Left ventricle myocardium inferior (tissue), 1 donor: ENCODE data around the gene LRR1. TPM values are rescaled to one million over a fixed set of nuclear protein-coding genes. Genes with fewer than 3 reads are reported as not detected.
A peak's percentile ranks its signal among the peaks of the same experiment; 100 is the strongest.
"Not testable (repeated sequence)": the region's sequence is repeated elsewhere in the genome, so short reads cannot be mapped to it uniquely, and the experiment has no call there.

ENCODE experiments used
- DNase-seq: peaks from one replicate; pipeline ENCODE4 v3.0.0-alpha.2; 2020
- H3K27ac ChIP-seq: fragments of 200-600 bp; replicated peaks from 2 replicates; pipeline ENCODE4 v1.8.0; 2021
- H3K27me3 ChIP-seq: fragments of 200-600 bp; 2 replicates; pipeline ENCODE4 v1.8.0; 2021; ENCODE audit warnings: low read depth
- H3K36me3 ChIP-seq: fragments of 200-600 bp; 2 replicates; pipeline ENCODE4 v1.8.0; 2021
- H3K4me1 ChIP-seq: fragments of 200-600 bp; 2 replicates; pipeline ENCODE4 v1.8.0; 2021
- H3K4me3 ChIP-seq: fragments of 200-600 bp; 2 replicates; pipeline ENCODE4 v1.8.0; 2021; ENCODE audit warnings: mild to moderate bottlenecking, moderate library complexity
- H3K9me3 ChIP-seq: fragments of 200-600 bp; replicated peaks from 2 replicates; pipeline ENCODE4 v1.8.0; 2021
- CTCF ChIP-seq: fragments of 200-600 bp; IDR thresholded peaks from 2 replicates; pipeline ENCODE4 v1.8.0; 2021; ENCODE audit warnings: antibody characterized with exemption, mild to moderate bottlenecking, borderline replicate concordance
- intact Hi-C: fragments of 100-400 bp; cut with micrococcal nuclease; formaldehyde crosslinking; loops from one replicate; pipeline ENCODE4 v1.11.0; 2022
- total RNA-seq: library from RNA; stranded (reverse); fragmentation: NEBNext Ultra II Directional; extraction: Animal tissue kit (Norgen Biotek cat#: 25700); gene quantifications from one replicate; pipeline ENCODE4 v1.2.1, GENCODE V29; 2021
- donor health status: DM: no; HTN: yes; CAD: no; lungs with severe emphysema.

LRR1 gene
- total RNA-seq, 1 donor from 2014 or later, result 4.6 TPM

DNA sequence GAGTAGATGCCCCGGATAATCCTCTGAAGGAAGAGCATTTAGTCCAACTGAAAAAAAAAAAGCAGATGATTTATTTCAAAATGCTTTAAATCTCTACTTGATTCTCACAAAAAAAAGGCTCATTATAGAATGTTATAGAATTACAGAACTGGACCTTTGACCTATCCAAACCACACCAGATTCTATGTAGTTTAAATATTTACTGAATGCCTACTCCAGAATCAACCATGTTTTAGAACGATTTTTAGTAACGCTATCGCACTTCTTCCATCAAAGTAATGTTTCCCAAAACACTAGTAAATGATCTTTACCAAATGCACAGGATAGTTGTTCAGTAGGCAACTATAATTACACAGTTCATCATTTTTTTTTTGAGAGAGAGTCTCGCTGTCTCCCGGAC, 15.1 kb upstream of the LRR1 start:
- Histone ChIP-seq H3K4me3 (peak overlapping the region; percentile 86), H3K4me1 (peaks cover 27% of the 10 kb centered on the region), H3K36me3 (peaks cover 33% of the 10 kb centered on the region), H3K27me3 (no peaks in the 10 kb centered on the region), H3K9me3 (no peaks in the 10 kb centered on the region), H3K27ac (no peak overlapping the region)
- TF ChIP-seq CTCF, result no peak
- intact Hi-C loops, result no loop called here
- DNase-seq, result no peak

- peak overlapping the region; percentile 86 for H3K4me3 ChIP-seq
- no peaks in the 10 kb centered on the region for H3K9me3 ChIP-seq
- TF ChIP-seq CTCF, result no peak
- no peak overlapping the region for H3K27ac ChIP-seq
- DNase-seq, result no peak
- H3K27me3 ChIP-seq, result no peaks in the 10 kb centered on the region
- intact Hi-C loops, result no loop called here
- peaks cover 33% of the 10 kb centered on the region for H3K36me3 ChIP-seq
- H3K4me1 ChIP-seq, result peaks cover 27% of the 10 kb centered on the region
Observed at GRCh38 chr14:49584058-49584457, 14.7 kb upstream of the LRR1 start.

- H3K27me3 ChIP-seq, H3K9me3 ChIP-seq, intact Hi-C loops, DNase-seq: not testable (repeated sequence)
- H3K4me3 ChIP-seq, result peak overlapping the region; percentile 86
- H3K4me1 ChIP-seq, result peaks cover 27% of the 10 kb centered on the region
- peak overlapping the region; percentile 90 for H3K27ac ChIP-seq
- H3K36me3 ChIP-seq, result peaks cover 33% of the 10 kb centered on the region
Observed at GRCh38 chr14:49584981-49585640, 13.6 kb upstream of the LRR1 start.

- Histone ChIP-seq H3K27ac (peak within 1 kb of the TSS; percentile 90), H3K4me1 (peaks cover 27% of the 10 kb centered on the region), H3K9me3 (no peaks in the 10 kb centered on the region), H3K36me3 (peaks cover 33% of the 10 kb centered on the region), H3K27me3 (no peaks in the 10 kb centered on the region), H3K4me3 (peak within 1 kb of the TSS; percentile 86)
- peak; percentile 97 for DNase-seq
- no peak for TF ChIP-seq CTCF
- intact Hi-C loops, result loop anchor here (2.0 kb wide), 1 partner anchor 35 kb away; the partner anchor contains the start of genes MGAT2 and RPL36AL
Observed at GRCh38 chr14:49585803-49586672, 12.7 kb upstream of the LRR1 start, which contains the start of gene RPS29. TSS of gene RPS29 (minus strand) at chr14:49586380. CDS start at chr14:49586346, 34 bp downstream.

- Histone ChIP-seq H3K4me1 (peaks cover 27% of the 10 kb centered on the region), H3K27me3 (no peaks in the 10 kb centered on the region), H3K36me3 (peaks cover 28% of the 10 kb centered on the region), H3K9me3 (no peaks in the 10 kb centered on the region), H3K27ac (peak overlapping the region; percentile 90), H3K4me3 (peak overlapping the region; percentile 86)
- peak; percentile 82 for TF ChIP-seq CTCF
- intact Hi-C loops, result loop anchor here (2.0 kb wide), 1 partner anchor 34 kb away; the partner anchor contains the start of genes MGAT2 and RPL36AL
- no peak for DNase-seq
Observed at GRCh38 chr14:49586673-49587460, 11.9 kb upstream of the LRR1 start.
